Lower lobe of right lung (tissue), 2 donors: ENCODE results near the gene ZNF385C. TPM values are rescaled to one million over a fixed set of nuclear protein-coding genes. Genes with fewer than 3 reads are reported as not detected.

Experiments
- ATAC-seq, 2 donors: fragments of 200-7000 bp; cut with Tn5 transposase; one replicate each; pipeline ENCODE4 v1.9.1; 2020 to 2022; ENCODE audit warnings: mild to moderate bottlenecking in 2 of 2, moderate library complexity in 2 of 2
- DNase-seq: peaks from one replicate; pipeline ENCODE4 v3.0.0-alpha.2; 2020
- H3K27ac ChIP-seq: fragments of 200-600 bp; one replicate; pipeline ENCODE4 v1.8.0; 2022
- H3K27me3 ChIP-seq: fragments of 200-600 bp; one replicate; pipeline ENCODE4 v1.8.0; 2022; ENCODE audit warnings: low read depth
- H3K36me3 ChIP-seq: fragments of 200-600 bp; one replicate; pipeline ENCODE4 v1.8.0; 2022; ENCODE audit warnings: mild to moderate bottlenecking
- H3K4me1 ChIP-seq: fragments of 200-600 bp; one replicate; pipeline ENCODE4 v1.8.0; 2022
- H3K4me3 ChIP-seq: fragments of 200-600 bp; one replicate; pipeline ENCODE4 v1.8.0; 2022; ENCODE audit warnings: mild to moderate bottlenecking
- H3K9me3 ChIP-seq: fragments of 200-600 bp; one replicate; pipeline ENCODE4 v1.8.0; 2022
- CTCF ChIP-seq: fragments of 200-600 bp; IDR thresholded peaks from one replicate; pipeline ENCODE4 v1.8.0; 2022; ENCODE audit warnings: antibody characterized with exemption, mild to moderate bottlenecking
- intact Hi-C: fragments of 100-400 bp; cut with DNase I; formaldehyde crosslinking; loops from one replicate; pipeline ENCODE4 v1.11.0; 2022
- total RNA-seq: library from RNA; stranded (reverse); fragmentation: NEBNext Ultra II Directional; extraction: Animal tissue kit (Norgen Biotek cat#: 25700); gene quantifications from one replicate; pipeline ENCODE4 v1.2.1, GENCODE V29; 2021
- donor health status: DM: no; HTN: yes; CAD: no; lungs with severe emphysema.

The ZNF385C gene
- total RNA-seq, 1 donor from 2014 or later: 1.2 TPM

GRCh38 chr17:41986634-41987033 is 111.6 kb downstream of the ZNF385C start:
- Histone ChIP-seq H3K36me3 (peaks cover 100% of the 10 kb centered on the region), H3K4me1 (no peaks in the 10 kb centered on the region), H3K9me3 (no peaks in the 10 kb centered on the region), H3K4me3 (no peak overlapping the region), H3K27ac (no peak overlapping the region), H3K27me3 (no peaks in the 10 kb centered on the region)
- no peak for ATAC-seq
- intact Hi-C loops: no loop called here
- TF ChIP-seq CTCF: no peak
- no peak for DNase-seq

DNA sequence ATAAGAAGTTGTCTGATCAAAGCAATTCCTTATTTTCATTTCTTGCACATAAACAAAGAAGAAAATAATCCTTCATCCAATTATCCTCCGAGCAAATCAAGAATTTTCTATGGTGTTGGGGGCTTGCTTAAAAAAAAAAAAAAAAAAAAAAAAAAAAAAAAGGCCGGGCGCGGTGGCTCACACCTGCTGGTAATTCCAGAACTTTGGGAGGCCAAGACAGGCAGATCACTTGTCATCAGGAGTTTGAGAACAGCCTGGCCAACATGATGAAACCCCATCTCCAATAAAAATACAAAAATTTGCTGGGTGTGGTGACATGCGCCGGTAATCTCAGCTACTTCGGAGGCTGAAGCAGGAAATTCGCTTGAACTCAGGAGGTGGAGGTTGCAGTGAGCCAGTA is 112.4 kb downstream of the ZNF385C start:
- Histone ChIP-seq H3K27me3 (no peaks in the 10 kb centered on the region), H3K9me3 (no peaks in the 10 kb centered on the region), H3K4me1 (no peaks in the 10 kb centered on the region), H3K4me3 (no peak overlapping the region), H3K36me3 (peaks cover 100% of the 10 kb centered on the region), H3K27ac (no peak overlapping the region)
- intact Hi-C loops: no loop called here
- DNase-seq (no peak), ATAC-seq (no peak)
- TF ChIP-seq CTCF: no peak

DNA sequence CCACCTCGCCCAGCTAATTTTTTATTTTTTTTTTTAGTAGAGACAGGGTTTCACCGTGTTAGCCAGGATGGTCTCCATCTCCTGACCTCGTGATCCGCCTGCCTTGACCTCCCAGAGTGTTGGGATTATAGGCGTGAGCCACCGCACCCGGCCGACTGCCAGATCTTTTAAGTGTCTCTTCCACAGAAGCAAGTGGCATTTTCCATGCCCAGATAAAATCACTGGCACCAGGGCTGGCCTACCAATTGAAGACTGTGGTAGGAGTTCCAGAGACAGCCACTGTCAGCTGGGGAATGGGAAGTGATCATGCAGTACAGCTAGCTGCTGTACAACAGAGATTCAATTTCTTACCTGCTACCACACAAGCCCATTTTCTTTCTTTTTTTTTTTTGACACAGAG is 113.8 kb downstream of the ZNF385C start:
- Histone ChIP-seq H3K27me3 (no peaks in the 10 kb centered on the region), H3K36me3 (peaks cover 97% of the 10 kb centered on the region), H3K9me3 (no peaks in the 10 kb centered on the region), H3K27ac (no peak overlapping the region), H3K4me3 (no peak overlapping the region), H3K4me1 (no peaks in the 10 kb centered on the region)
- DNase-seq (no peak), ATAC-seq (no peak)
- intact Hi-C loops: no loop called here
- no peak for TF ChIP-seq CTCF

DNA sequence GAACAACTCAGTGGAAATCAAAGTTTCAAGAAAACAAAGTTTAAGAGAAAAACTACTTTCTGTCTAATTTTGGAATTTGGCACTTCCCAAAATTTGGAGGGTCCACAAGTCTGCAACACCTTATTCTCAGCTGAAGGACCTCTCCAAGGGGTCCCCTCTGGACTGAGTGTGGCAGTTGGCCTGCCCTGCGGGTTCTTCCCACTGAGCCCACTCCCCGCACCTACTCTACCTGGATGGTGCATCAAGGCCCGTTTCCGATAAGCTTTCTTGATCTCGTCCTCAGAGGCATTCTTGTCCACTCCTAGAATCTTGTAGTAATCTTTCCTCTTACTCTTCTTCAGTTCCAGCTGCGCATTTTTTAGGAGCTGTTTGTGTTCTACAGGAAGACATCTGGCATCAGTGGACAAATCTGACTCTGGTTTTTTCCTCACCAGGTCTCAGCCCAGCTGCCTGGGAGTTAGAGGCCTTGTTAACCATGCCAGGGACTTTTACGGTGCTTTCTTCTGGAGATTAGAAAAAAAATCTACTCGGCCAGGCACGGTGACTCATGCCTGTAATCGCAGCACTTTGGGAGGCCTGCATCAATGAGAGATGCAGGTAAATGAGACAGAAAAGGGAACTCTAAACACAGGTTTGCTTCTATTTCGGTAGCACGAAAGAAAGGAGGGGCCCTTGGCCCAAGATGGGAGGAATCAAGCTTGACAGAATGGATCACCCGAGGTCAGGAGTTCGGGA is 116.1 kb downstream of the ZNF385C start:
- no peaks in the 10 kb centered on the region for H3K9me3 ChIP-seq
- no peak overlapping the region for H3K27ac ChIP-seq
- intact Hi-C loops: no loop called here
- ATAC-seq: no peak
- H3K4me3 ChIP-seq: no peak overlapping the region
- no peaks in the 10 kb centered on the region for H3K27me3 ChIP-seq
- H3K4me1 ChIP-seq: no peaks in the 10 kb centered on the region
- peaks cover 96% of the 10 kb centered on the region for H3K36me3 ChIP-seq
- DNase-seq: no peak
- no peak for TF ChIP-seq CTCF

- H3K9me3 ChIP-seq: no peaks in the 10 kb centered on the region
- no peak for TF ChIP-seq CTCF
- H3K36me3 ChIP-seq: peaks cover 96% of the 10 kb centered on the region
- H3K4me3 ChIP-seq: no peak overlapping the region
- intact Hi-C loops: no loop called here
- H3K27me3 ChIP-seq: no peaks in the 10 kb centered on the region
- H3K27ac ChIP-seq: no peak overlapping the region
- no peak for ATAC-seq
- DNase-seq: no peak
- H3K4me1 ChIP-seq: peaks cover 6% of the 10 kb centered on the region
These were observed 120.3 kb downstream of the ZNF385C start for GRCh38 chr17:41977991-41978390.
